Right lobe of liver (tissue), 4 donors: ENCODE results near the gene GGA1.

Experiments used
- POLR2A ChIP-seq: fragments of 450-650 bp; IDR thresholded peaks from one replicate; pipeline ENCODE4 v1.6.1; 2017; ENCODE audit warnings: antibody characterized with exemption, mild to moderate bottlenecking
- TF ChIP-seq, protein P1 (sequence below), 4 donors: fragments of 200-600 bp in 3 of 4; fragments of 450-650 bp in 1 of 4; IDR thresholded peaks; one replicate each; pipeline versions ENCODE4 v1.5.1 to v1.8.0; 2016 to 2022; ENCODE audit warnings: antibody characterized with exemption in 4 of 4, mild to moderate bottlenecking in 2 of 4
- donor health status: DM: no; HTN: no; CAD: no.
- donor health status: DM: no; HTN: no; CAD: no.
- donor health status: DM: no; HTN: yes; CAD: no.

DNA sequence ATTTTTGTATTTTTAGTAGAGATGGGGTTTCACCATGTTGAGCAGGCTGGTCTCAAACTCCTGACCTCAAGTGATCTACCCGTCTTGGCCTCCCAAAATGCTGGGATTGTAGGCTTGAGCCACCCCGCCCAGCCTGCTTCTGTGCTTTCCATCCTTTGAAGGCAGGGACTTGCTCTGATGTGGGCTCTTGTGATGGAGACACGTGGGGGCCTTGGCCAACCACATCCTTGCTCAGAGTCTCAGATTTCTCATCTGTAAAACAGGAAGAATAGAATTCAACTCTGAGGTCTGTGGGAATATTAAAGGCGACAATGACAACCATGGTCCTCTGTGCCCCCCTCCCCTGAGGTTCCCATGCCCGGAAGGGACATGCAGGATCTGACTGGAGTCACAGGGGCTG, 3.8 kb upstream of the GGA1 start:
- TF ChIP-seq, protein P1, sequence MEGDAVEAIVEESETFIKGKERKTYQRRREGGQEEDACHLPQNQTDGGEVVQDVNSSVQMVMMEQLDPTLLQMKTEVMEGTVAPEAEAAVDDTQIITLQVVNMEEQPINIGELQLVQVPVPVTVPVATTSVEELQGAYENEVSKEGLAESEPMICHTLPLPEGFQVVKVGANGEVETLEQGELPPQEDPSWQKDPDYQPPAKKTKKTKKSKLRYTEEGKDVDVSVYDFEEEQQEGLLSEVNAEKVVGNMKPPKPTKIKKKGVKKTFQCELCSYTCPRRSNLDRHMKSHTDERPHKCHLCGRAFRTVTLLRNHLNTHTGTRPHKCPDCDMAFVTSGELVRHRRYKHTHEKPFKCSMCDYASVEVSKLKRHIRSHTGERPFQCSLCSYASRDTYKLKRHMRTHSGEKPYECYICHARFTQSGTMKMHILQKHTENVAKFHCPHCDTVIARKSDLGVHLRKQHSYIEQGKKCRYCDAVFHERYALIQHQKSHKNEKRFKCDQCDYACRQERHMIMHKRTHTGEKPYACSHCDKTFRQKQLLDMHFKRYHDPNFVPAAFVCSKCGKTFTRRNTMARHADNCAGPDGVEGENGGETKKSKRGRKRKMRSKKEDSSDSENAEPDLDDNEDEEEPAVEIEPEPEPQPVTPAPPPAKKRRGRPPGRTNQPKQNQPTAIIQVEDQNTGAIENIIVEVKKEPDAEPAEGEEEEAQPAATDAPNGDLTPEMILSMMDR (IDR thresholded peaks at IDR 0.05), result no peak
- no peak for TF ChIP-seq POLR2A
